HG03103 (cell line): ENCODE measurements around the gene ARHGEF10L.

Experiments
- ATAC-seq: cut with Tn5 transposase; IDR thresholded peaks from one replicate; pipeline ENCODE4 v1.9.1; 2021; ENCODE audit warnings: low read depth; ENCODE audit not compliant: unreplicated experiment

Gene ARHGEF10L

GRCh38 chr1:17586172-17586964 is 46.9 kb downstream of the ARHGEF10L start:
- ATAC-seq = no peak

- no peak for ATAC-seq
These were observed 48.2 kb downstream of the ARHGEF10L start for GRCh38 chr1:17587693-17588047.

GRCh38 chr1:17588048-17588871 is 48.8 kb downstream of the ARHGEF10L start:
- ATAC-seq = no peak

- no peak for ATAC-seq
These were observed 52.4 kb downstream of the ARHGEF10L start for GRCh38 chr1:17591814-17592430.

GRCh38 chr1:17594026-17594425 is 54.5 kb downstream of the ARHGEF10L start:
- ATAC-seq = no peak

GRCh38 chr1:17594690-17595601 is 55.4 kb downstream of the ARHGEF10L start:
- ATAC-seq = no peak

GRCh38 chr1:17595602-17595925 is 56.1 kb downstream of the ARHGEF10L start:
- ATAC-seq = no peak

GRCh38 chr1:17596186-17596585 is 56.7 kb downstream of the ARHGEF10L start:
- ATAC-seq = no peak

- no peak for ATAC-seq
These were observed 57.4 kb downstream of the ARHGEF10L start for GRCh38 chr1:17596651-17597509.

- no peak for ATAC-seq
These were observed 58.2 kb downstream of the ARHGEF10L start for GRCh38 chr1:17597651-17598050.

GRCh38 chr1:17598251-17598650 is 58.8 kb downstream of the ARHGEF10L start:
- ATAC-seq = no peak

GRCh38 chr1:17599291-17599953 is 59.9 kb downstream of the ARHGEF10L start:
- no peak for ATAC-seq

GRCh38 chr1:17599954-17600300 is 60.4 kb downstream of the ARHGEF10L start:
- no peak for ATAC-seq

- ATAC-seq = no peak
These were observed 60.8 kb downstream of the ARHGEF10L start for GRCh38 chr1:17600321-17600720.

GRCh38 chr1:17601643-17602382 is 62.3 kb downstream of the ARHGEF10L start:
- ATAC-seq = no peak

GRCh38 chr1:17603091-17603841 is 63.8 kb downstream of the ARHGEF10L start:
- ATAC-seq = no peak

GRCh38 chr1:17605582-17606344 is 66.3 kb downstream of the ARHGEF10L start:
- ATAC-seq = no peak
